CD4-positive, alpha-beta T cell (primary cell): ENCODE data around the gene ZMYND19. TPM values are rescaled to one million over a fixed set of nuclear protein-coding genes. Genes with fewer than 3 reads are reported as not detected.
"Not testable (repeated sequence)": the region's sequence is repeated elsewhere in the genome, so short reads cannot be mapped to it uniquely, and the experiment has no call there.

Experiments
- ATAC-seq: fragments of 200-7000 bp; cut with Tn5 transposase; one replicate; pipeline ENCODE4 v1.10.0; 2022; ENCODE audit warnings: mild to moderate bottlenecking; ENCODE audit not compliant: poor library complexity
- CTCF ChIA-PET: fragments of 350-600 bp; sonication (Branson Sonifier 250); formaldehyde crosslinking; loops from one replicate; lab custom pipeline; 2021; ENCODE audit warnings: antibody characterized with exemption, inconsistent platforms; lab: Charles Lee
- POLR2A ChIA-PET: fragments of 350-600 bp; sonication (Branson Sonifier 250); formaldehyde crosslinking; loops from one replicate; lab custom pipeline; 2021; ENCODE audit warnings: antibody characterized with exemption, inconsistent platforms; lab: Charles Lee
- DNase-seq, 14 experiments: peaks; one replicate each; pipeline ENCODE4 v3.0.0-alpha.2; 2013 to 2020; ENCODE audit warnings: mixed read lengths in 2 of 14
- H3K27ac ChIP-seq, 2 donors: one replicate each; pipeline versions ENCODE4 v1.5.1 to v1.7.0; 2013; ENCODE audit warnings: low read length in 2 of 2, low read depth in 1 of 2, mild to moderate bottlenecking in 1 of 2
- H3K27me3 ChIP-seq, 2 experiments: 1 replicate in 1 of 2; 2 replicates in 1 of 2; pipeline versions ENCODE4 v1.6.1 to v1.7.0; 2013; ENCODE audit warnings: low read length in 2 of 2, control low read depth in 1 of 2, mild to moderate bottlenecking in 1 of 2, moderate library complexity in 1 of 2; ENCODE audit not compliant: insufficient read depth in 2 of 2, control insufficient read depth in 1 of 2
- H3K36me3 ChIP-seq: one replicate; pipeline ENCODE4 v1.6.1; 2013; ENCODE audit warnings: low read length, control low read depth; ENCODE audit not compliant: insufficient read depth
- H3K4me1 ChIP-seq: one replicate; pipeline ENCODE4 v1.6.1; 2013; ENCODE audit warnings: low read length, control low read depth; ENCODE audit not compliant: insufficient read depth
- H3K4me3 ChIP-seq: one replicate; pipeline ENCODE4 v1.5.1; 2013; ENCODE audit warnings: mild to moderate bottlenecking, low read length, moderate library complexity
- H3K9me3 ChIP-seq, 2 experiments: 1 replicate in 1 of 2; 2 replicates in 1 of 2; pipeline versions ENCODE4 v1.6.1 to v1.7.0; 2013; ENCODE audit warnings: low read length in 2 of 2, mild to moderate bottlenecking in 2 of 2, control low read depth in 1 of 2, moderate library complexity in 1 of 2; ENCODE audit not compliant: control insufficient read depth in 1 of 2, insufficient read depth in 1 of 2
- H3K27ac Mint-ChIP-seq: one replicate; pipeline ENCODE4 v1.8.0; 2020; ENCODE audit warnings: mixed read lengths
- H3K27me3 Mint-ChIP-seq: one replicate; pipeline ENCODE4 v1.8.0; 2021; ENCODE audit warnings: mixed read lengths
- H3K36me3 Mint-ChIP-seq: one replicate; pipeline ENCODE4 v1.8.0; 2021; ENCODE audit warnings: low read depth, mixed read lengths
- H3K4me1 Mint-ChIP-seq: one replicate; pipeline ENCODE4 v1.8.0; 2021; ENCODE audit warnings: low read depth, mixed read lengths
- H3K4me3 Mint-ChIP-seq: one replicate; pipeline ENCODE4 v1.8.0; 2020; ENCODE audit warnings: mild to moderate bottlenecking, mixed read lengths
- H3K9me3 Mint-ChIP-seq: one replicate; pipeline ENCODE4 v1.8.0; 2020; ENCODE audit warnings: mixed read lengths
- CTCF ChIP-seq: fragments of 200-600 bp; IDR thresholded peaks from one replicate; pipeline ENCODE4 v1.8.0; 2022; ENCODE audit warnings: antibody characterized with exemption, mild to moderate bottlenecking
- intact Hi-C, 2 experiments: fragments of 100-400 bp; cut with DNase I in 1 of 2; cut with micrococcal nuclease in 1 of 2; formaldehyde crosslinking; loops; one replicate each; pipeline versions ENCODE4 v1.15.1 to v1.9.0; 2023 to 2025; cut with DNase I, micrococcal nuclease
- total RNA-seq, 174 experiments: library from RNA in 2 of 174; stranded (reverse) in 2 of 174; gene quantifications; one replicate each; pipeline ENCODE4 v1.2.3 and lab custom pipeline; 2021 to 2026

ZMYND19 gene
- total RNA-seq, 2 experiments from 2014 or later = 8.6 to 11.3 TPM

DNA sequence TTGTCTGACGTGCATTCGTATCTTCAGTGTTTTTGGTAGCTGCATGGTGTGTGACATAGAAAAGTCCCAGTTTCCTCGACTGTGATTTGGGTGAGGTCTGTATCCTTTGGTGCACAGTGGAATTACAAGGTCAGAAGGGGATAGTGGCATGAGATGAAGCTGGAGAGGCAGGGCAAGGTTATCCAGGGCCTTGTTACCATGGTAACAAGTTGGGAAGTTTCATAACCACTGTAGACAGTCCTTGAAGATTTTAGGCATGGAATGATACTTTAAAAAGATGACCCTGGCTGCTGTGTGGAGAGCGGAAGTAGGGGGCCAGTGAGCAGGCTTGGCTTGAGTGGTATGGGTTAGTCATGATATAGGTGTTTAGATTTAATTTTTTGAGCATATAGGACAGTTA lies 40.4 kb upstream of the ZMYND19 start:
- Histone ChIP-seq H3K4me1 (peaks cover 69% of the 10 kb centered on the region), H3K9me3 (no peaks in the 10 kb centered on the region), H3K27me3 (no peaks in the 10 kb centered on the region), H3K27ac (no peak overlapping the region), H3K4me3 (no peak overlapping the region), H3K36me3 (peaks cover 4% of the 10 kb centered on the region)
- peaks cover 66% of the 10 kb centered on the region for H3K4me1 Mint-ChIP-seq
- H3K36me3 Mint-ChIP-seq = no peaks in the 10 kb centered on the region
- ATAC-seq = no peak
- no peak for TF ChIP-seq CTCF
- no peak overlapping the region for H3K4me3 Mint-ChIP-seq
- H3K27me3 Mint-ChIP-seq = no peaks in the 10 kb centered on the region
- H3K27ac Mint-ChIP-seq = peak overlapping the region; percentile 38
- H3K9me3 Mint-ChIP-seq = no peaks in the 10 kb centered on the region
- CTCF ChIA-PET = no interaction called here
- POLR2A ChIA-PET = interaction anchor here (0.6 kb wide), 1 partner anchor 91 kb away, joined by 3 read pairs; no protein-coding TSS in a partner anchor
- no peak for DNase-seq
- intact Hi-C loops = no loop called here

DNA sequence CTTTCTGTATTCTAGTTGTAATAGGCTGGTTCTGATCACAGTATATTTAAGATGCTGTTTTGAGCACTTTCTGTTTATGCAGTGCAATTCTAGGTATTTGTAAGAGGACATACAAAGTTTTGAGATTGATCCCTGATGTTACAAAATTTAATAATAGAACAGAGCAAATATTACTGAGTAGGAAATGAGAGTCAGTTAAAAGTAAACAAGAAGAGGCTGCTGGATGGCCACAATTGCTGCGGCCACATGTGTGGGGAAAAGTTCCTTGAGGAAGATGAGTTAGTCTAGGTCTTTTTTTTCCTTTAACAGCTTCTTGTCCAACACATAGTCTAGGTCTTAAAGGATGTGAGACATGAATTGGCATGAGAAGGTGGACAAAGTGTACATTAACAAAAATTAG lies 39.8 kb upstream of the ZMYND19 start:
- TF ChIP-seq CTCF = no peak
- peaks cover 4% of the 10 kb centered on the region for H3K36me3 ChIP-seq
- intact Hi-C loops = no loop called here
- H3K9me3 ChIP-seq = no peaks in the 10 kb centered on the region
- no peaks in the 10 kb centered on the region for H3K9me3 Mint-ChIP-seq
- no peaks in the 10 kb centered on the region for H3K27me3 ChIP-seq
- ChIA-PET CTCF (no interaction called here), POLR2A (no interaction called here)
- DNase-seq (no peak), ATAC-seq (no peak)
- peak overlapping the region; percentile 40 for H3K4me3 Mint-ChIP-seq
- no peak overlapping the region for H3K4me3 ChIP-seq
- peaks cover 75% of the 10 kb centered on the region for H3K4me1 ChIP-seq
- no peaks in the 10 kb centered on the region for H3K27me3 Mint-ChIP-seq
- H3K27ac Mint-ChIP-seq = peak overlapping the region; percentile 38
- H3K27ac ChIP-seq = no peak overlapping the region
- peaks cover 72% of the 10 kb centered on the region for H3K4me1 Mint-ChIP-seq
- peaks cover 4% of the 10 kb centered on the region for H3K36me3 Mint-ChIP-seq

- H3K4me1 ChIP-seq = peaks cover 80% of the 10 kb centered on the region
- POLR2A ChIA-PET = interaction anchor here (2.0 kb wide), 1 partner anchor 8 kb away, joined by 21 read pairs; the partner anchor contains the start of gene EHMT1
Measured at GRCh38 chr9:137627406-137627805, 37.1 kb upstream of the ZMYND19 start.

GRCh38 chr9:137626464-137626863 lies 36.2 kb upstream of the ZMYND19 start:
- Mint-ChIP-seq H3K4me1 (peaks cover 59% of the 10 kb centered on the region), H3K36me3 (peaks cover 5% of the 10 kb centered on the region), H3K9me3 (no peaks in the 10 kb centered on the region), H3K27me3 (no peaks in the 10 kb centered on the region), H3K27ac (peak overlapping the region; percentile 53), H3K4me3 (peak overlapping the region; percentile 32)
- Histone ChIP-seq H3K36me3 (no peaks in the 10 kb centered on the region), H3K27ac (no peak overlapping the region), H3K9me3 (no peaks in the 10 kb centered on the region), H3K4me1 (peaks cover 74% of the 10 kb centered on the region), H3K4me3 (no peak overlapping the region), H3K27me3 (no peaks in the 10 kb centered on the region)
- POLR2A ChIA-PET = no interaction called here
- DNase-seq = no peak
- intact Hi-C loops = no loop called here
- no peak for ATAC-seq
- CTCF ChIA-PET = no interaction called here
- TF ChIP-seq CTCF = no peak

More at GRCh38 chr9:137627406-137627805, 37.1 kb upstream of the ZMYND19 start:
- CTCF ChIA-PET = interaction anchor here (1.4 kb wide), 1 partner anchor 8 kb away, joined by 4 read pairs; no protein-coding TSS in a partner anchor
- ATAC-seq, H3K36me3 ChIP-seq, DNase-seq, H3K4me3 ChIP-seq, H3K27me3 ChIP-seq, H3K36me3 Mint-ChIP-seq, H3K27ac Mint-ChIP-seq, intact Hi-C loops, H3K27ac ChIP-seq, H3K27me3 Mint-ChIP-seq, H3K9me3 ChIP-seq, H3K4me3 Mint-ChIP-seq, H3K9me3 Mint-ChIP-seq: not testable (repeated sequence)
- H3K4me1 Mint-ChIP-seq = peaks cover 62% of the 10 kb centered on the region

- H3K36me3 ChIP-seq, H3K9me3 Mint-ChIP-seq, ATAC-seq, POLR2A ChIA-PET, H3K4me3 ChIP-seq, H3K27me3 Mint-ChIP-seq, CTCF ChIA-PET, H3K27ac ChIP-seq, H3K27me3 ChIP-seq, intact Hi-C loops, H3K9me3 ChIP-seq, DNase-seq: not testable (repeated sequence)
- H3K4me1 ChIP-seq = peaks cover 67% of the 10 kb centered on the region
- peaks cover 24% of the 10 kb centered on the region for H3K36me3 Mint-ChIP-seq
- peak overlapping the region; percentile 30 for H3K4me3 Mint-ChIP-seq
- peak overlapping the region; percentile 44 for H3K27ac Mint-ChIP-seq
- peaks cover 60% of the 10 kb centered on the region for H3K4me1 Mint-ChIP-seq
Measured at GRCh38 chr9:137622211-137622610, 31.9 kb upstream of the ZMYND19 start.
